Natural killer cell (primary cell): Measurements from ENCODE around the gene MYCBP. TPM values are rescaled to one million over a fixed set of nuclear protein-coding genes. Genes with fewer than 3 reads are reported as not detected.
A peak's percentile ranks its signal among the peaks of the same experiment; 100 is the strongest.

Source experiments
- ATAC-seq, 3 donors: fragments of 150-1000 bp in 2 of 3; fragments of 200-7000 bp in 1 of 3; cut with Tn5 transposase; 1 replicate in 1 of 3; 2 replicates in 2 of 3; pipeline ENCODE4 v1.10.0; 2021; ENCODE audit warnings: mild to moderate bottlenecking in 2 of 3, moderate library complexity in 2 of 3
- DNase-seq, 2 donors: peaks; one replicate each; pipeline versions ENCODE4 v3.0.0 to v3.0.0-alpha.2; 2013 to 2021; ENCODE audit warnings: mixed read lengths in 1 of 2
- H3K27ac ChIP-seq: one replicate; pipeline ENCODE4 v1.5.1; 2013; ENCODE audit warnings: mild to moderate bottlenecking, low read length
- H3K27me3 ChIP-seq: one replicate; pipeline ENCODE4 v1.6.1; 2013; ENCODE audit warnings: low read length; ENCODE audit not compliant: control insufficient read depth, insufficient read depth
- H3K36me3 ChIP-seq: one replicate; pipeline ENCODE4 v1.6.1; 2013; ENCODE audit warnings: low read length; ENCODE audit not compliant: control insufficient read depth, insufficient read depth
- H3K4me1 ChIP-seq: one replicate; pipeline ENCODE4 v1.6.1; 2013; ENCODE audit warnings: low read length; ENCODE audit not compliant: control insufficient read depth, insufficient read depth
- H3K4me3 ChIP-seq: one replicate; pipeline ENCODE4 v1.5.1; 2013; ENCODE audit warnings: low read length
- H3K9me3 ChIP-seq: one replicate; pipeline ENCODE4 v1.6.1; 2013; ENCODE audit warnings: low read length; ENCODE audit not compliant: control insufficient read depth, insufficient read depth
- H3K27ac Mint-ChIP-seq, 2 donors: one replicate each; pipeline ENCODE4 v1.8.0; 2022; ENCODE audit warnings: mild to moderate bottlenecking in 2 of 2, mixed read lengths in 2 of 2, moderate library complexity in 1 of 2
- H3K27me3 Mint-ChIP-seq, 2 donors: one replicate each; pipeline ENCODE4 v1.8.0; 2022; ENCODE audit warnings: low read depth in 2 of 2, mixed read lengths in 2 of 2
- H3K36me3 Mint-ChIP-seq: one replicate; pipeline ENCODE4 v1.8.0; 2022; ENCODE audit warnings: mixed read lengths
- H3K4me1 Mint-ChIP-seq, 2 donors: one replicate each; pipeline ENCODE4 v1.8.0; 2022; ENCODE audit warnings: mixed read lengths in 2 of 2
- H3K4me3 Mint-ChIP-seq: one replicate; pipeline ENCODE4 v1.8.0; 2022; ENCODE audit warnings: mild to moderate bottlenecking, moderate library complexity, mixed read lengths
- H3K9me3 Mint-ChIP-seq, 2 donors: one replicate each; pipeline ENCODE4 v1.8.0; 2022; ENCODE audit warnings: mixed read lengths in 2 of 2
- CTCF ChIP-seq: fragments of 200-600 bp; IDR thresholded peaks from one replicate; pipeline ENCODE4 v1.8.0; 2022; ENCODE audit warnings: antibody characterized with exemption
- WGBS: methylation state at CpG from one replicate; pipeline ENCODE4 v1.1.7; 2013; ENCODE audit warnings: missing lambda C conversion rate; ENCODE audit not compliant: insufficient coverage; 5-methylcytosine and 5-hydroxymethylcytosine counted together
- intact Hi-C: fragments of 100-400 bp; cut with micrococcal nuclease; formaldehyde crosslinking; loops from one replicate; pipeline ENCODE4 v1.14.2; 2022
- total RNA-seq, 4 donors: library from RNA; stranded (reverse); fragments of 120-200 nt in 1 of 4; gene quantifications; one replicate each; pipeline versions ENCODE4 v1.2.3 to v1.2.4, GENCODE V29; 2013 to 2022

Gene MYCBP
- total RNA-seq, 3 donors from 2014 or later (not counting 1 experiment from before 2014, with no cell fraction given) = 5.7 to 11.4 (median 8.9) TPM

- DNase-seq (peak in 1 of 2 donors; percentile 60), ATAC-seq (peak; percentile 6 to 12 (median 9))
- Mint-ChIP-seq H3K36me3 (no peaks in the 10 kb centered on the region), H3K9me3 (no peaks in the 10 kb centered on the region), H3K27ac (peak overlapping the region; percentile 83 to 88), H3K4me3 (peak overlapping the region; percentile 94), H3K4me1 (peaks cover 25 to 40% of the 10 kb centered on the region in 2 donors), H3K27me3 (no peaks in the 10 kb centered on the region)
- 1% methylated on average over 51 of the region's 51 CpGs for WGBS
- Histone ChIP-seq H3K4me3 (peak overlapping the region; percentile 77), H3K9me3 (no peaks in the 10 kb centered on the region), H3K4me1 (peaks cover 27% of the 10 kb centered on the region), H3K36me3 (peaks cover 23% of the 10 kb centered on the region), H3K27me3 (no peaks in the 10 kb centered on the region), H3K27ac (peak overlapping the region; percentile 62)
- intact Hi-C loops = loop anchor here (1.0 to 2.0 kb wide), 2 partner anchors 14 to 168 kb away; partner anchors contain the start of genes MYCBP and NDUFS5
- no peak for TF ChIP-seq CTCF
These were observed 14.2 kb downstream of the MYCBP start for GRCh38 chr1:38858833-38859560.

GRCh38 chr1:38852780-38853179, 20.4 kb downstream of the MYCBP start:
- no peak overlapping the region for H3K27ac ChIP-seq
- TF ChIP-seq CTCF = no peak
- Mint-ChIP-seq H3K4me1 (peaks cover 5 to 7% of the 10 kb centered on the region in 2 donors), H3K36me3 (peaks cover 13% of the 10 kb centered on the region), H3K4me3 (no peak overlapping the region), H3K27ac (no peak overlapping the region), H3K9me3 (no peaks in the 10 kb centered on the region), H3K27me3 (no peaks in the 10 kb centered on the region)
- intact Hi-C loops = no loop called here
- WGBS = 70% methylated on average over 2 of the region's 4 CpGs
- peaks cover 5% of the 10 kb centered on the region for H3K4me1 ChIP-seq
- no peaks in the 10 kb centered on the region for H3K9me3 ChIP-seq
- no peak for ATAC-seq
- peaks cover 44% of the 10 kb centered on the region for H3K36me3 ChIP-seq
- no peaks in the 10 kb centered on the region for H3K27me3 ChIP-seq
- no peak for DNase-seq
- no peak overlapping the region for H3K4me3 ChIP-seq

- H3K27ac Mint-ChIP-seq = peak overlapping the region in 1 of 2 donors; percentile 12
- H3K9me3 ChIP-seq = no peaks in the 10 kb centered on the region
- H3K9me3 Mint-ChIP-seq = no peaks in the 10 kb centered on the region
- ATAC-seq = no peak
- H3K27ac ChIP-seq = no peak overlapping the region
- no peaks in the 10 kb centered on the region for H3K4me1 ChIP-seq
- no peak for TF ChIP-seq CTCF
- intact Hi-C loops = no loop called here
- H3K27me3 Mint-ChIP-seq = no peaks in the 10 kb centered on the region
- peaks cover 7 to 11% of the 10 kb centered on the region in 2 donors for H3K4me1 Mint-ChIP-seq
- H3K4me3 Mint-ChIP-seq = no peak overlapping the region
- WGBS = no CpG with 5 or more reads among the region's 1 CpG
- no peak for DNase-seq
- no peaks in the 10 kb centered on the region for H3K27me3 ChIP-seq
- no peak overlapping the region for H3K4me3 ChIP-seq
- peaks cover 54% of the 10 kb centered on the region for H3K36me3 ChIP-seq
- H3K36me3 Mint-ChIP-seq = peaks cover 30% of the 10 kb centered on the region
These were observed 25.1 kb downstream of the MYCBP start for GRCh38 chr1:38848071-38848470.
